SK-N-SH treated with all-trans-retinoic acid at 6 μM for 48 hours (cell line): ENCODE measurements around the gene MINDY4B.

Experiments
- ATAC-seq: fragments of 200-7000 bp; cut with Tn5 transposase; 3 replicates; pipeline ENCODE4 v1.9.1; 2020; ENCODE audit warnings: mild to moderate bottlenecking, moderate library complexity
- ARNTL ChIP-seq: fragments of 450-650 bp; formaldehyde crosslinking; IDR thresholded peaks from 2 replicates; pipeline ENCODE4 v1.5.0; 2020; ENCODE audit warnings: low read depth, mild to moderate bottlenecking, moderate library complexity, borderline replicate concordance
- BACH2 ChIP-seq: fragments of 250-450 bp; sonication (Bioruptor Pico); IDR thresholded peaks from 2 replicates; pipeline ENCODE4 v1.9.0; 2021; ENCODE audit warnings: mild to moderate bottlenecking, borderline replicate concordance
- CSDC2 ChIP-seq: fragments of 250-450 bp; sonication (Bioruptor Pico); IDR thresholded peaks from 2 replicates; pipeline ENCODE4 v1.5.0; 2020; ENCODE audit warnings: mild to moderate bottlenecking, moderate library complexity
- GLIS3 ChIP-seq: fragments of 250-450 bp; sonication (Bioruptor Pico); IDR thresholded peaks from 2 replicates; pipeline ENCODE4 v1.5.0; 2020; ENCODE audit warnings: mild to moderate bottlenecking, moderate library complexity
- ISL1 ChIP-seq: fragments of 250-450 bp; sonication (Bioruptor Pico); IDR thresholded peaks from 2 replicates; pipeline ENCODE4 v2.1.2; 2022; ENCODE audit warnings: mild to moderate bottlenecking, moderate library complexity
- OSR1 ChIP-seq: fragments of 250-450 bp; sonication (Bioruptor Pico); IDR thresholded peaks from 2 replicates; pipeline ENCODE4 v1.8.0; 2022; ENCODE audit warnings: moderate library complexity, mild to moderate bottlenecking, inconsistent platforms
- PPARA ChIP-seq: fragments of 250-450 bp; sonication (Bioruptor Pico); IDR thresholded peaks from 2 replicates; pipeline ENCODE4 v1.5.0; 2020; ENCODE audit warnings: mild to moderate bottlenecking, borderline replicate concordance
- RARB ChIP-seq: fragments of 250-450 bp; sonication (Bioruptor Pico); IDR thresholded peaks from 2 replicates; pipeline ENCODE4 v1.8.0; 2021; ENCODE audit warnings: mild to moderate bottlenecking, moderate library complexity
- SNAI2 ChIP-seq: fragments of 250-450 bp; sonication (Bioruptor Pico); IDR thresholded peaks from 2 replicates; pipeline ENCODE4 v1.5.0; 2020; ENCODE audit warnings: mild to moderate bottlenecking, moderate library complexity
- TCF4 ChIP-seq: fragments of 250-450 bp; sonication (Bioruptor Pico); IDR thresholded peaks from 2 replicates; pipeline ENCODE4 v1.8.0; 2021; ENCODE audit warnings: mild to moderate bottlenecking, moderate library complexity, borderline replicate concordance
- TOX ChIP-seq: fragments of 250-450 bp; sonication (Bioruptor Pico); IDR thresholded peaks from 2 replicates; pipeline ENCODE4 v1.8.0; 2021; ENCODE audit warnings: mild to moderate bottlenecking, moderate library complexity, borderline replicate concordance
- ZC3H10 ChIP-seq: fragments of 250-450 bp; sonication (Bioruptor Pico); IDR thresholded peaks from 2 replicates; pipeline ENCODE4 v1.5.1; 2021; ENCODE audit warnings: mild to moderate bottlenecking, moderate library complexity
- ZFP3 ChIP-seq: fragments of 250-450 bp; sonication (Bioruptor Pico); IDR thresholded peaks from 2 replicates; pipeline ENCODE4 v1.5.0; 2020; ENCODE audit warnings: mild to moderate bottlenecking, moderate library complexity
- ZNF565 ChIP-seq: fragments of 450-650 bp; formaldehyde crosslinking; conservative IDR thresholded peaks from 2 replicates; pipeline ENCODE4 v1.5.0; 2020; ENCODE audit warnings: low read depth, mild to moderate bottlenecking, moderate library complexity
- ZNF70 ChIP-seq: fragments of 450-650 bp; formaldehyde crosslinking; IDR thresholded peaks from 2 replicates; pipeline ENCODE4 v1.5.0; 2020; ENCODE audit warnings: mild to moderate bottlenecking, moderate library complexity
- ZNF8 ChIP-seq: fragments of 450-650 bp; formaldehyde crosslinking; IDR thresholded peaks from 2 replicates; pipeline ENCODE4 v1.5.0; 2020; ENCODE audit warnings: mild to moderate bottlenecking, moderate library complexity
- TF ChIP-seq, protein P1 (sequence below): fragments of 250-450 bp; sonication (Bioruptor Pico); IDR thresholded peaks from 2 replicates; pipeline ENCODE4 v1.5.1; 2021; ENCODE audit warnings: mild to moderate bottlenecking, moderate library complexity
- TF ChIP-seq, protein P2 (sequence below): fragments of 250-450 bp; sonication (Bioruptor Pico); IDR thresholded peaks from 2 replicates; pipeline ENCODE4 v1.8.0; 2021; ENCODE audit warnings: low read depth, mild to moderate bottlenecking, moderate library complexity, borderline replicate concordance
- TF ChIP-seq, protein P3 (sequence below): fragments of 250-450 bp; sonication (Bioruptor Pico); IDR thresholded peaks from 2 replicates; pipeline ENCODE4 v1.5.1; 2020; ENCODE audit warnings: low read depth, mild to moderate bottlenecking, moderate library complexity
- TF ChIP-seq, protein P4 (sequence below): fragments of 250-450 bp; sonication (Bioruptor Pico); IDR thresholded peaks from 2 replicates; pipeline ENCODE4 v1.5.0; 2020; ENCODE audit warnings: mild to moderate bottlenecking, moderate library complexity
- TF ChIP-seq, protein P5 (sequence below): fragments of 250-450 bp; sonication (Bioruptor Pico); IDR thresholded peaks from 2 replicates; pipeline ENCODE4 v1.8.0; 2020; ENCODE audit warnings: mild to moderate bottlenecking, moderate library complexity, borderline replicate concordance

The MINDY4B gene

DNA sequence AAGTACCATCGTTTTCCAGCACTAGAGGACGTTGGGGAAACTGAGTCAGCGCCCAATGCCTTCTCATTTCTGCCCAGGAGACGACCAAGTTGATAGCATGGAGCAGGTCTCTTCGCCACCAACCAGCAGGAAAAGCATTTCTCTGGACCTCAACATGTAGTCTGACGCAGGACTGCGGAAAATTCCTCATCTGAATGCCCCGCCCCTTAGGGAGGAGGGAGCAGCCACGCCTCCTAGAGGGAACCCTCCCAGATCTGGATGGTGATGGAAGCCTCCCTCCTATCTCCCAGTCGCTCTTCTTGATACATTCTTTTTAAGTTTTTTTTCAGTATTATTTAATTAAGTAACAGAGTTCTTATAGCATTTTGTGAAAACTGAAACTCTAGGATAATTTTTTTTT is 17.4 kb upstream of the MINDY4B start:
- TF ChIP-seq ZFP3 (no peak), CSDC2 (CRISPR knock-in tag) (no peak), TOX (CRISPR knock-in tag) (no peak)
- TF ChIP-seq, protein P1, sequence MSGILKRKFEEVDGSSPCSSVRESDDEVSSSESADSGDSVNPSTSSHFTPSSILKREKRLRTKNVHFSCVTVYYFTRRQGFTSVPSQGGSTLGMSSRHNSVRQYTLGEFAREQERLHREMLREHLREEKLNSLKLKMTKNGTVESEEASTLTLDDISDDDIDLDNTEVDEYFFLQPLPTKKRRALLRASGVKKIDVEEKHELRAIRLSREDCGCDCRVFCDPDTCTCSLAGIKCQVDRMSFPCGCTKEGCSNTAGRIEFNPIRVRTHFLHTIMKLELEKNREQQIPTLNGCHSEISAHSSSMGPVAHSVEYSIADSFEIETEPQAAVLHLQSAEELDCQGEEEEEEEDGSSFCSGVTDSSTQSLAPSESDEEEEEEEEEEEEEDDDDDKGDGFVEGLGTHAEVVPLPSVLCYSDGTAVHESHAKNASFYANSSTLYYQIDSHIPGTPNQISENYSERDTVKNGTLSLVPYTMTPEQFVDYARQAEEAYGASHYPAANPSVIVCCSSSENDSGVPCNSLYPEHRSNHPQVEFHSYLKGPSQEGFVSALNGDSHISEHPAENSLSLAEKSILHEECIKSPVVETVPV (CRISPR knock-in tag): no peak
- ATAC-seq: peak; percentile 69

DNA sequence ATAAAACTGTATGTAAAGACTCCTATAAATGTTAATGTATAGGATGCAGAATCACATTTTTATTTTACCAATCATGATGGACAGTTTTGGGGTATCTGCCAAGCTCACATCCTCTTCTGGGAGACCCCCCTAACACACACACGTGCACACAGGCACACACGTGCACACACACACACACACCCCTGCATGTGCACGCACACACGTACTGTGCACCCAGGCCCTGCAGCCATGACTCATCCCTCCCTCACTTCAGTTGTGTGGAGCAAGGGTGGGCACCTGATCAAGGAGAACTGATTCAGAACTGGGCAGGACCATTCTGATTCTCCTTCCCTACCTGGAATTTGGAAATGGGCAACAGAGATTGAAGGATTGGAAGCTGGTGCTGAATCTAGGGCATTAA is 16.0 kb upstream of the MINDY4B start:
- ATAC-seq: no peak

DNA sequence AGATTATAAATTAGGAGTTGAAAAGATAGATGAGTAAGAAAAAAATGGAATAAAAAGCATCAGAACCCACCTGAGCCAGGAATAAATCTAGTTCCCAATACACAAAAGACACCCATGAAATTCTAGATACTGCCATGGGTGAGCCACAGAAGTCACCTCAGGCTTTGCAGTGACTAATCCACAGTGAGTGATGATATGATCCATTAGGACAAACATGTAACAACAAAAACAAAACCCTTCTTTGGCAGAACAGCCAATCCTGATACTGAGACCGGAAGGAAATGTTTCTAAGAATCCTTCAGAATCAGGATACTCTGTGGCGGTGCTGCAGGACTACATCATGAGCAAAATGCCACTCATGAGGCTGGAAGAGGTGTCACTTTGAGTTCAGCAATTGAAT is 15.0 kb upstream of the MINDY4B start:
- no peak for ATAC-seq
- TF ChIP-seq TOX (CRISPR knock-in tag): no peak
- TF ChIP-seq, protein P2, sequence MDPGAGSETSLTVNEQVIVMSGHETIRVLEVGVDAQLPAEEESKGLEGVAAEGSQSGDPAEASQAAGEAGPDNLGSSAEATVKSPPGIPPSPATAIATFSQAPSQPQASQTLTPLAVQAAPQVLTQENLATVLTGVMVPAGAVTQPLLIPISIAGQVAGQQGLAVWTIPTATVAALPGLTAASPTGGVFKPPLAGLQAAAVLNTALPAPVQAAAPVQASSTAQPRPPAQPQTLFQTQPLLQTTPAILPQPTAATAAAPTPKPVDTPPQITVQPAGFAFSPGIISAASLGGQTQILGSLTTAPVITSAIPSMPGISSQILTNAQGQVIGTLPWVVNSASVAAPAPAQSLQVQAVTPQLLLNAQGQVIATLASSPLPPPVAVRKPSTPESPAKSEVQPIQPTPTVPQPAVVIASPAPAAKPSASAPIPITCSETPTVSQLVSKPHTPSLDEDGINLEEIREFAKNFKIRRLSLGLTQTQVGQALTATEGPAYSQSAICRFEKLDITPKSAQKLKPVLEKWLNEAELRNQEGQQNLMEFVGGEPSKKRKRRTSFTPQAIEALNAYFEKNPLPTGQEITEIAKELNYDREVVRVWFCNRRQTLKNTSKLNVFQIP (CRISPR knock-in tag): no peak
- no peak for TF ChIP-seq RARB
- TF ChIP-seq ZFP3: no peak
- no peak for TF ChIP-seq ZC3H10 (CRISPR knock-in tag)
- TF ChIP-seq, protein P3, sequence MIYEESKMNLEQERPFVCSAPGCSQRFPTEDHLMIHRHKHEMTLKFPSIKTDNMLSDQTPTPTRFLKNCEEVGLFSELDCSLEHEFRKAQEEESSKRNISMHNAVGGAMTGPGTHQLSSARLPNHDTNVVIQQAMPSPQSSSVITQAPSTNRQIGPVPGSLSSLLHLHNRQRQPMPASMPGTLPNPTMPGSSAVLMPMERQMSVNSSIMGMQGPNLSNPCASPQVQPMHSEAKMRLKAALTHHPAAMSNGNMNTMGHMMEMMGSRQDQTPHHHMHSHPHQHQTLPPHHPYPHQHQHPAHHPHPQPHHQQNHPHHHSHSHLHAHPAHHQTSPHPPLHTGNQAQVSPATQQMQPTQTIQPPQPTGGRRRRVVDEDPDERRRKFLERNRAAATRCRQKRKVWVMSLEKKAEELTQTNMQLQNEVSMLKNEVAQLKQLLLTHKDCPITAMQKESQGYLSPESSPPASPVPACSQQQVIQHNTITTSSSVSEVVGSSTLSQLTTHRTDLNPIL (CRISPR knock-in tag): no peak
- TF ChIP-seq CSDC2 (CRISPR knock-in tag): no peak
- no peak for TF ChIP-seq TCF4
- TF ChIP-seq, protein P4, sequence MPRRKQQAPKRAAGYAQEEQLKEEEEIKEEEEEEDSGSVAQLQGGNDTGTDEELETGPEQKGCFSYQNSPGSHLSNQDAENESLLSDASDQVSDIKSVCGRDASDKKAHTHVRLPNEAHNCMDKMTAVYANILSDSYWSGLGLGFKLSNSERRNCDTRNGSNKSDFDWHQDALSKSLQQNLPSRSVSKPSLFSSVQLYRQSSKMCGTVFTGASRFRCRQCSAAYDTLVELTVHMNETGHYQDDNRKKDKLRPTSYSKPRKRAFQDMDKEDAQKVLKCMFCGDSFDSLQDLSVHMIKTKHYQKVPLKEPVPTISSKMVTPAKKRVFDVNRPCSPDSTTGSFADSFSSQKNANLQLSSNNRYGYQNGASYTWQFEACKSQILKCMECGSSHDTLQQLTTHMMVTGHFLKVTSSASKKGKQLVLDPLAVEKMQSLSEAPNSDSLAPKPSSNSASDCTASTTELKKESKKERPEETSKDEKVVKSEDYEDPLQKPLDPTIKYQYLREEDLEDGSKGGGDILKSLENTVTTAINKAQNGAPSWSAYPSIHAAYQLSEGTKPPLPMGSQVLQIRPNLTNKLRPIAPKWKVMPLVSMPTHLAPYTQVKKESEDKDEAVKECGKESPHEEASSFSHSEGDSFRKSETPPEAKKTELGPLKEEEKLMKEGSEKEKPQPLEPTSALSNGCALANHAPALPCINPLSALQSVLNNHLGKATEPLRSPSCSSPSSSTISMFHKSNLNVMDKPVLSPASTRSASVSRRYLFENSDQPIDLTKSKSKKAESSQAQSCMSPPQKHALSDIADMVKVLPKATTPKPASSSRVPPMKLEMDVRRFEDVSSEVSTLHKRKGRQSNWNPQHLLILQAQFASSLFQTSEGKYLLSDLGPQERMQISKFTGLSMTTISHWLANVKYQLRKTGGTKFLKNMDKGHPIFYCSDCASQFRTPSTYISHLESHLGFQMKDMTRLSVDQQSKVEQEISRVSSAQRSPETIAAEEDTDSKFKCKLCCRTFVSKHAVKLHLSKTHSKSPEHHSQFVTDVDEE: no peak
- TF ChIP-seq BACH2: no peak
- TF ChIP-seq, protein P1 (CRISPR knock-in tag): no peak
- TF ChIP-seq SNAI2 (CRISPR knock-in tag): no peak
- no peak for TF ChIP-seq ISL1

More for the DNA sequence above, 16.0 kb upstream of the MINDY4B start:
- TF ChIP-seq ARNTL (CRISPR knock-in tag) (no peak), ZC3H10 (CRISPR knock-in tag) (no peak), ZNF8 (CRISPR knock-in tag) (no peak), OSR1 (CRISPR knock-in tag) (no peak)

DNA sequence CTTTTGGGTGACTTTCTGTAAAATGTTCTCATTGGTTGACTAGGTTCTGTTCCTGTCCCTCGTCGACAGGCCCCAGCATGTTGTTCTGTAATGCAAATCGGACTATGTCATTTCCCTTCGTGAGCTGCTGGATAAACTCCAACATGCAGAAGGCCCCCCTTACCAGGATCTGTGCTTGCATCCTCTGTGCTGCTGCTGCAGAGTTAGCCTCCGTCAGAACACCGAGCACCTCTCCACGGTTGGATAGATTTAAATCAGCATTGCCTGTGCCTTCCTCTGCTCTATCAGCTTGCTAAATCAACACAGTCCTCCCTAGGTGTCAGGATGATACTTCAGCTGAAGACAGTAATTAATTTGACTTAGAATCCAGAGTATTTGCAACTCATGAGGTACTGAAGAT is 12.7 kb upstream of the MINDY4B start:
- no peak for ATAC-seq
- TF ChIP-seq GLIS3 (CRISPR knock-in tag) (no peak), PPARA (CRISPR knock-in tag) (no peak), RARB (no peak), ISL1 (no peak), ZC3H10 (CRISPR knock-in tag) (no peak), SNAI2 (CRISPR knock-in tag) (no peak), ZNF8 (CRISPR knock-in tag) (no peak), CSDC2 (CRISPR knock-in tag) (no peak), TCF4 (no peak), ZFP3 (no peak), ZNF565 (CRISPR knock-in tag) (no peak), ZNF70 (no peak), OSR1 (CRISPR knock-in tag) (no peak), BACH2 (no peak)
- TF ChIP-seq, protein P2 (CRISPR knock-in tag): no peak
- TF ChIP-seq, protein P5, sequence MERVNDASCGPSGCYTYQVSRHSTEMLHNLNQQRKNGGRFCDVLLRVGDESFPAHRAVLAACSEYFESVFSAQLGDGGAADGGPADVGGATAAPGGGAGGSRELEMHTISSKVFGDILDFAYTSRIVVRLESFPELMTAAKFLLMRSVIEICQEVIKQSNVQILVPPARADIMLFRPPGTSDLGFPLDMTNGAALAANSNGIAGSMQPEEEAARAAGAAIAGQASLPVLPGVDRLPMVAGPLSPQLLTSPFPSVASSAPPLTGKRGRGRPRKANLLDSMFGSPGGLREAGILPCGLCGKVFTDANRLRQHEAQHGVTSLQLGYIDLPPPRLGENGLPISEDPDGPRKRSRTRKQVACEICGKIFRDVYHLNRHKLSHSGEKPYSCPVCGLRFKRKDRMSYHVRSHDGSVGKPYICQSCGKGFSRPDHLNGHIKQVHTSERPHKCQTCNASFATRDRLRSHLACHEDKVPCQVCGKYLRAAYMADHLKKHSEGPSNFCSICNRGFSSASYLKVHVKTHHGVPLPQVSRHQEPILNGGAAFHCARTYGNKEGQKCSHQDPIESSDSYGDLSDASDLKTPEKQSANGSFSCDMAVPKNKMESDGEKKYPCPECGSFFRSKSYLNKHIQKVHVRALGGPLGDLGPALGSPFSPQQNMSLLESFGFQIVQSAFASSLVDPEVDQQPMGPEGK (CRISPR knock-in tag): no peak
